ENCODE results near the gene IRF4. TPM values are rescaled to one million over a fixed set of nuclear protein-coding genes. Genes with fewer than 3 reads are reported as not detected.

Gene IRF4
- total RNA-seq, 2 experiments from 2014 or later = 189 to 291 TPM

GRCh38 chr6:452301-453067 is 60.9 kb downstream of the IRF4 start:
- Histone ChIP-seq H3K79me2 (ENCODE audit: insufficient read depth, low read depth, low read length) (no peaks in the 10 kb centered on the region), H3K9me2 (ENCODE audit: insufficient read depth, low read length) (no peaks in the 10 kb centered on the region), H3K4me1 (ENCODE audit: insufficient read depth, low read length, poor library complexity, severe bottlenecking) (no peaks in the 10 kb centered on the region), H3K4me3 (ENCODE audit: low read depth, low read length, poor library complexity, severe bottlenecking) (no peak overlapping the region), H2AFZ (ENCODE audit: low read length) (no peak overlapping the region), H3K9me3 (ENCODE audit: low read length) (no peaks in the 10 kb centered on the region), H3K36me3 (ENCODE audit: insufficient read depth, low read length) (no peaks in the 10 kb centered on the region), H4K20me1 (ENCODE audit: insufficient read depth, low read length) (no peaks in the 10 kb centered on the region), H3K4me2 (ENCODE audit: low read length) (no peak overlapping the region), H3K27ac (ENCODE audit: low read depth, low read length, poor library complexity, severe bottlenecking) (no peak overlapping the region)
- no TSS peak for BruUV-seq (replicated peaks)
- no peak for DNase-seq (ENCODE audit: low spot score)
- ChIA-PET CTCF (ENCODE audit: unreplicated experiment) (no interaction called here), POLR2A (no interaction called here)
- TF ChIP-seq, protein P1, sequence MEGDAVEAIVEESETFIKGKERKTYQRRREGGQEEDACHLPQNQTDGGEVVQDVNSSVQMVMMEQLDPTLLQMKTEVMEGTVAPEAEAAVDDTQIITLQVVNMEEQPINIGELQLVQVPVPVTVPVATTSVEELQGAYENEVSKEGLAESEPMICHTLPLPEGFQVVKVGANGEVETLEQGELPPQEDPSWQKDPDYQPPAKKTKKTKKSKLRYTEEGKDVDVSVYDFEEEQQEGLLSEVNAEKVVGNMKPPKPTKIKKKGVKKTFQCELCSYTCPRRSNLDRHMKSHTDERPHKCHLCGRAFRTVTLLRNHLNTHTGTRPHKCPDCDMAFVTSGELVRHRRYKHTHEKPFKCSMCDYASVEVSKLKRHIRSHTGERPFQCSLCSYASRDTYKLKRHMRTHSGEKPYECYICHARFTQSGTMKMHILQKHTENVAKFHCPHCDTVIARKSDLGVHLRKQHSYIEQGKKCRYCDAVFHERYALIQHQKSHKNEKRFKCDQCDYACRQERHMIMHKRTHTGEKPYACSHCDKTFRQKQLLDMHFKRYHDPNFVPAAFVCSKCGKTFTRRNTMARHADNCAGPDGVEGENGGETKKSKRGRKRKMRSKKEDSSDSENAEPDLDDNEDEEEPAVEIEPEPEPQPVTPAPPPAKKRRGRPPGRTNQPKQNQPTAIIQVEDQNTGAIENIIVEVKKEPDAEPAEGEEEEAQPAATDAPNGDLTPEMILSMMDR (conservative IDR thresholded peaks at IDR 0.05; ENCODE audit: low read length) = no peak
- no peak for TF ChIP-seq EZH2phosphoT487 (IDR thresholded peaks at IDR 0.05; ENCODE audit: borderline replicate concordance, low read depth, low read length)
- intact Hi-C loops (cut with micrococcal nuclease; ENCODE audit: unreplicated experiment) = no loop called here

DNA sequence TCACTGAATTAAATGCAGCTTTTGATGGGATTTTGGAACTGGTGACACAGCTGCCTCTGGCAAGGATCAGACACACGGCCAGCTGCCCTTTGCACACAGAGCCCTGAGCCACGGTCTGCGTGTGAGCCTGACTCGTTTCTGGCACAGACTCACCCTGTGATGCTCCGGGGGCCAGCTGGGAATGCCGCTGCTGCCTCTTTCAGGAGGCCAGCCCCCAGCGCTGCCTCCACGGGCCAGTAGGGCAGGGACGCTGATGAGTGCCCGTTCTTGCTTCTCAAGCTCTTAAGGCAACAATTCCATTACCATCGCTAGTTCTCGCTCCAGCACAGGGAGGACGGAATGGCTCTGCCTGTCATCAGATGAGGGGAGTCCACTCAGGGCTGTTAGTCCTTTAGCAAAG is 61.6 kb downstream of the IRF4 start:
- POLR2A ChIA-PET = no interaction called here
- no peaks in the 10 kb centered on the region for H4K20me1 ChIP-seq (ENCODE audit: insufficient read depth, low read length)
- H3K9me2 ChIP-seq (ENCODE audit: insufficient read depth, low read length) = no peaks in the 10 kb centered on the region
- intact Hi-C loops (cut with micrococcal nuclease; ENCODE audit: unreplicated experiment) = no loop called here
- TF ChIP-seq EZH2phosphoT487 (IDR thresholded peaks at IDR 0.05; ENCODE audit: borderline replicate concordance, low read depth, low read length) = no peak
- TF ChIP-seq, protein P1 (conservative IDR thresholded peaks at IDR 0.05; ENCODE audit: low read length) = no peak
- no peak overlapping the region for H3K27ac ChIP-seq (ENCODE audit: low read depth, low read length, poor library complexity, severe bottlenecking)
- H3K4me1 ChIP-seq (ENCODE audit: insufficient read depth, low read length, poor library complexity, severe bottlenecking) = no peaks in the 10 kb centered on the region
- H2AFZ ChIP-seq (ENCODE audit: low read length) = no peak overlapping the region
- CTCF ChIA-PET (ENCODE audit: unreplicated experiment) = no interaction called here
- no peaks in the 10 kb centered on the region for H3K79me2 ChIP-seq (ENCODE audit: insufficient read depth, low read depth, low read length)
- no peak overlapping the region for H3K4me3 ChIP-seq (ENCODE audit: low read depth, low read length, poor library complexity, severe bottlenecking)
- no peak overlapping the region for H3K4me2 ChIP-seq (ENCODE audit: low read length)
- BruUV-seq (replicated peaks) = no TSS peak
- no peaks in the 10 kb centered on the region for H3K36me3 ChIP-seq (ENCODE audit: insufficient read depth, low read length)
- DNase-seq (ENCODE audit: low spot score) = no peak
- H3K9me3 ChIP-seq (ENCODE audit: low read length) = 0 out of 2 replicates have a peak, but pooled peaks cover under 1% of the 10 kb centered on the region

All from OCI-LY7 (cell line).